ENCODE measurements around the gene RUBCN.

RUBCN gene

DNA sequence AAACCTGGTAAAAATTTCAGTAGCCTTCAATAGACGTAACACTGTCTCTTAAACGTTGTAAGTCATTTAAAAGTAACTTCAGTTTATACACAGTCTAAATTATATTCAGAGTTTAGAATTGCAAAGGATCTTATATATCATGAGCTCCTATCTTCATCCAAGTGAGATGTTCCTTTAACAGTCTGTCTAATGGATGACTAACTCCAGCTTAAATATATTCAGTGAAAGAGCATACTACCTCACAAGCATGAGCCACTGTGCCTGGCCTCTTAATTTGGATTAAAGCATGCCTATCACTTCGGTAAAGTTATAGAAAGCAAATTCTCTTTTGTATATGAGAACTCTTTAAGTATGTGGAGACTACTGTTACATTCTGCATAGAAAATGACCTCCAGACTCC, 20.0 kb upstream of the RUBCN start:
- no peak for DNase-seq (ENCODE audit: low read depth)
- TF ChIP-seq, protein P1, sequence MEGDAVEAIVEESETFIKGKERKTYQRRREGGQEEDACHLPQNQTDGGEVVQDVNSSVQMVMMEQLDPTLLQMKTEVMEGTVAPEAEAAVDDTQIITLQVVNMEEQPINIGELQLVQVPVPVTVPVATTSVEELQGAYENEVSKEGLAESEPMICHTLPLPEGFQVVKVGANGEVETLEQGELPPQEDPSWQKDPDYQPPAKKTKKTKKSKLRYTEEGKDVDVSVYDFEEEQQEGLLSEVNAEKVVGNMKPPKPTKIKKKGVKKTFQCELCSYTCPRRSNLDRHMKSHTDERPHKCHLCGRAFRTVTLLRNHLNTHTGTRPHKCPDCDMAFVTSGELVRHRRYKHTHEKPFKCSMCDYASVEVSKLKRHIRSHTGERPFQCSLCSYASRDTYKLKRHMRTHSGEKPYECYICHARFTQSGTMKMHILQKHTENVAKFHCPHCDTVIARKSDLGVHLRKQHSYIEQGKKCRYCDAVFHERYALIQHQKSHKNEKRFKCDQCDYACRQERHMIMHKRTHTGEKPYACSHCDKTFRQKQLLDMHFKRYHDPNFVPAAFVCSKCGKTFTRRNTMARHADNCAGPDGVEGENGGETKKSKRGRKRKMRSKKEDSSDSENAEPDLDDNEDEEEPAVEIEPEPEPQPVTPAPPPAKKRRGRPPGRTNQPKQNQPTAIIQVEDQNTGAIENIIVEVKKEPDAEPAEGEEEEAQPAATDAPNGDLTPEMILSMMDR (IDR thresholded peaks at IDR 0.05; ENCODE audit: insufficient read depth, low read depth, low read length, missing control alignments), result no peak
- no peak overlapping the region for H3K4me3 ChIP-seq (ENCODE audit: low read length)

DNA sequence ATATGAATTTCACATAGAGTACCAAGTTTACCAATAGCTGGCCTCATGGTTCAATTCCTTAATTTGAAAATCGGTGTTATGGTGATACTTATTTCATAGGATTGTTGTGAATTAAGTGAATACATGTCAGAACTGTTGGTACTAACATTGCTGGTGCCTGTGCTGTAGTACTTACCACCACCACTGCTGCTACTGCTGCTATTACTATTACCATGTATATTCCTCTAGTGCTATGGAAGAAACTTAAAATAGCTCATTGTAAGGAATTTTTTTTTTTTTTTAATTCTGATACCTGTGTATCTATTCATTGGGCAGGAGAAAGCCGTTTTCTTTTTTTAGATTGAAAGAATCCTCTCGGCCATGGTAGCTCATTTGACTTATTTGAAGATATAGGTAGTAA, 16.6 kb upstream of the RUBCN start:
- no peak overlapping the region for H3K4me3 ChIP-seq (ENCODE audit: low read length)
- DNase-seq (ENCODE audit: low read depth), result no peak
- TF ChIP-seq, protein P1 (IDR thresholded peaks at IDR 0.05; ENCODE audit: insufficient read depth, low read depth, low read length, missing control alignments), result peak; percentile 16

DNA sequence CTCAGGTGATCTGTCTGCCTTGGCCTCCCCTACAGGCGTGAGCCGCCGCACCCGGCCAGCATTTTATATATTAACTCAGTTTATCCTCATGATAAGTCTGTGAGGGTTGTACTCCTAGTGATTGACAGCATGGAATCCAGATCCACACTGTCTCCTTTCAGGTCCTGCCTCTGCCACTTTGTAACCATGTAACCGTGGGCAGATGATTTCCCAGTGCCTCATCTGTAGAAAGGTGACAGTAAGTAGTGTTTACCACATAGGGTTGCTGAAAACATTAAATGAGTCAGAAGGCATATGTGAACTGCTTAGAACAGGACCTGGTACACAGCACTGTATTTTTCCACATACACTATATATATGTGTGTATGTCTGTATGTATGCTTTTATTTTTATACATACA, 15.4 kb upstream of the RUBCN start:
- no peak overlapping the region for H3K4me3 ChIP-seq (ENCODE audit: low read length)
- TF ChIP-seq, protein P1 (IDR thresholded peaks at IDR 0.05; ENCODE audit: insufficient read depth, low read depth, low read length, missing control alignments), result no peak
- no peak for DNase-seq (ENCODE audit: low read depth)

DNA sequence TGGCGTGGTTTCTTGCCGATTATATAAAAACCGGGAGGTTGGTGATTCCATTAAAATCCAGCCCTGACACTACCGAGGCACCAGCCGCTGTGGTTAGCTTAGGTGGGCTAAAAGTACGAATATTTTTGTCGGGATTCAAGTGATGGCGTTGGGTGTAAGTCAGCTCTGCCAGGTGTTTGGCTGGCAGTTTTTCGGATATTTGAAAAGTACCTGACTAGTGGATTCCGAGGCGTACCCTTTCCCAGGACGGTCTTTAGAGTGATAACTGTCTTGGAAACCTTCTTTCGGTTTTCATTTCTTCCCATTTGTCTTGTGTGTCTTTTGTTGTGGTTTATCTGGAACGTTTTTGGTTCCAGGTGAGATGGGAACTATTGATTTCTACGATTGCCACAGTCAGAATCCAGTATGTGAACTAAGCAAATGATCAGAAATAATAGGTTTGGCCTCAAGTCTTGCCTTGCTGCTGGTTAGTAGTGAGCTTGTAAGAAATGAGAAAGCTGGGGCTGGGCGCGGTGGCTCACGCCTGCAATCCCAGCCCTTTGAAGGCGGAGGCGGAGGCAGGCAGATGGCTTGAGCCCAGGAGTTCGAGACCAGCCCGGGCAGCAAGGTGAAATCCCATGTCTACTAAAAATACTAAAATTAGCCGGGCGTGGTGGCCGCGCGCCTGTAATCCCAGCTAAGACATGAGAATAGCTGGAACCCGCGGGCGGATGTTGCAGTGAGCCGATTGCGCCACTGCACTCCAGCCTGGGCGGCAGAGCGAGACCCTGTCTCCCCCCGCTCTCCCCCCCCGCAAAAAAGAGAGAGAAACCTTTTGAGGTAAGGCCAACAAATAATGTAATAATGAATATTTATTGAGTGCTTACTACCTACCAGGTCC, 14.4 kb upstream of the RUBCN start:
- TF ChIP-seq, protein P1 (IDR thresholded peaks at IDR 0.05; ENCODE audit: insufficient read depth, low read depth, low read length, missing control alignments), result no peak
- peak; percentile 57 for DNase-seq (ENCODE audit: low read depth)
- H3K4me3 ChIP-seq (ENCODE audit: low read length), result peak overlapping the region; percentile 75

DNA sequence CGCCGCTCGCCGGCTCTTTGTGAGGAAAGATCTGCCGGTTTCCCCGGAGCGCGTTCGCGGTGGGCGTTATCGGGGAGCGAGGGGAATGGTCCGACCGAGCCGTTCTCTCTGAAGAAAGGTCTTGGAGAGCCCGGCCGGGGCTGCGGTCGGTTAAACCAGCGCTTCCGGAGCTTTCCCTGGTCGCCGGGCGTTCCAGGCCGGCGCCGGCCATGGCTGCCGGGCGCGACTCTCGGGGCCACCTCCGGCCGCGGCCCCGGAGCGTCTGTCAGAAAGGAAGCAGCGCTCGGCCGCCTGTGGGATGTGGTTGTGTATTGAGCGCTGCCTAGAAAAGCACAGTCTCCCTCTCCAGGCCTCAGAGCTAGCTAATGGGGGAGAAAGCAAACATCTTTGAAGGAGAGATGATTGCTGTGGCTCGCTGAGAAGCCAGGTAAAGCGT, 13.7 kb upstream of the RUBCN start:
- TF ChIP-seq, protein P1 (IDR thresholded peaks at IDR 0.05; ENCODE audit: insufficient read depth, low read depth, low read length, missing control alignments), result no peak
- peak overlapping the region; percentile 75 for H3K4me3 ChIP-seq (ENCODE audit: low read length)

DNA sequence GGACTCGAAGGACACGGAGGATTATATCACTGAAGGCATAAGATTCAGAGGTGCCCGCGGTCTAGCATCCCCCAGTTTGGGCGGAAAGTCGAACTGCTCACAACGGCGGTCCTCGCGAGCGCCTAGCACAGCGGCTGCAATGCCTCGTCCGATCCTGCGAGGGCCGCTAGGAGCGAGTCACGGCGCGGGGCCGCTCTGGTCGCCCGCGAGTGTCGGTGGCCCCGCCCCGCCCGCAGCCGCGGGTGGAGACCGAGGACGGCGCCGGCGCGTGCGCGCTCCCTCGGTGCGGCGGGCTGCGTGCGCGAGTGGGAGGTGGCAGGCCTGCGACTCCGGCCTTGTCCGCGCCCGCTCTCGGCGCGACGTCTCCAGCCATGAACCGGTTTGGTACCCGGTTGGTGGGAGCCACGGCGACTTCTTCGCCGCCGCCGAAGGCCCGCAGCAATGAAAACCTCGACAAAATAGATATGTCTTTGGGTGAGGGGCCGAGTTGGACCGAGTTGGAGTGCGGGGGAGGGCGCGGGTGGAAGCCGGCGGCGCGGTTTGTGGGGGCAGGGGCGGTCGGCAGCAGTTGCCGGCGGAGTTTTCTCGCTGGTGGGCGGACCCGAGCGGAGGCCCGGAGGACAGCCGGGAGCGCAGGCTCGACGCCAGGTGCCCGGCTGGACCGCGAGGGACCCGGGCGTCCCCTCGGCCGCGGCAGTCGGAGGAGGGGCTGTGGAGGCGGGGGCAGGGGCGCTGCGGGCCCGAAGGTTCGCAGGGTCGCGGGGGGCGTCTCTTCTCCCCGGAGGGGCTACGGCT, 13.1 kb upstream of the RUBCN start, which contains the start of gene FYTTD1:
Gene FYTTD1, plus strand, starts transcription at position 283 of the 795 bp plus-strand sequence. Its CDS starts 89 bp downstream, at position 372.
- H3K4me3 ChIP-seq (ENCODE audit: low read length), result peak within 1 kb of the TSS; percentile 75
- peak; percentile 85 for DNase-seq (ENCODE audit: low read depth)
- TF ChIP-seq, protein P1 (IDR thresholded peaks at IDR 0.05; ENCODE audit: insufficient read depth, low read depth, low read length, missing control alignments), result peak; percentile 28

More for the DNA sequence above, 13.7 kb upstream of the RUBCN start:
- peak; percentile 72 for DNase-seq (ENCODE audit: low read depth)
